GM21381 (cell line): ENCODE data around the gene ZMAT3.
"Not testable (repeated sequence)": the region's sequence is repeated elsewhere in the genome, so short reads cannot be mapped to it uniquely, and the experiment has no call there.

ENCODE experiments used
- ATAC-seq: cut with Tn5 transposase; IDR thresholded peaks from one replicate; pipeline ENCODE4 v1.9.1; 2021; ENCODE audit warnings: mild to moderate bottlenecking, moderate library complexity; ENCODE audit not compliant: unreplicated experiment

Gene ZMAT3

GRCh38 chr3:179068779-179069530 lies 2.7 kb downstream of the ZMAT3 start:
- no peak for ATAC-seq

GRCh38 chr3:179067839-179068238 lies 3.8 kb downstream of the ZMAT3 start:
- no peak for ATAC-seq

- no peak for ATAC-seq
These were observed 4.3 kb downstream of the ZMAT3 start for GRCh38 chr3:179067291-179067690.

GRCh38 chr3:179063945-179064560 lies 7.6 kb downstream of the ZMAT3 start:
- ATAC-seq: no peak

GRCh38 chr3:179056326-179056725 lies 15.3 kb downstream of the ZMAT3 start:
- ATAC-seq: no peak

- not testable (repeated sequence) for ATAC-seq
These were observed 17.0 kb downstream of the ZMAT3 start for GRCh38 chr3:179054565-179054964.

- peak; percentile 84 for ATAC-seq
These were observed 24.9 kb downstream of the ZMAT3 start for GRCh38 chr3:179046497-179047353.

- ATAC-seq: peak; percentile 58
These were observed 25.7 kb downstream of the ZMAT3 start for GRCh38 chr3:179045719-179046402.

GRCh38 chr3:179038899-179039251 lies 32.7 kb downstream of the ZMAT3 start:
- not testable (repeated sequence) for ATAC-seq

- no peak for ATAC-seq
These were observed 33.3 kb downstream of the ZMAT3 start for GRCh38 chr3:179038216-179038898.

- no peak for ATAC-seq
These were observed 34.3 kb downstream of the ZMAT3 start for GRCh38 chr3:179037351-179037750.

GRCh38 chr3:179036626-179037300 lies 34.8 kb downstream of the ZMAT3 start:
- ATAC-seq: no peak

GRCh38 chr3:179036226-179036625 lies 35.4 kb downstream of the ZMAT3 start:
- ATAC-seq: no peak

- no peak for ATAC-seq
These were observed 36.4 kb downstream of the ZMAT3 start for GRCh38 chr3:179035232-179035631.

GRCh38 chr3:179033304-179033657 lies 38.3 kb downstream of the ZMAT3 start:
- not testable (repeated sequence) for ATAC-seq

GRCh38 chr3:179032454-179033303 lies 38.9 kb downstream of the ZMAT3 start:
- not testable (repeated sequence) for ATAC-seq

- no peak for ATAC-seq
These were observed 42.5 kb downstream of the ZMAT3 start for GRCh38 chr3:179029096-179029495.

- ATAC-seq: no peak
These were observed 43.2 kb downstream of the ZMAT3 start for GRCh38 chr3:179028408-179028807.

- ATAC-seq: no peak
These were observed 44.2 kb downstream of the ZMAT3 start for GRCh38 chr3:179027326-179027900.
